Transverse colon (tissue), 3 donors: ENCODE data around the gene FHAD1.

Experiments used
- CTCF ChIP-seq, 5 experiments: fragments of 200-600 bp in 3 of 5; fragments of 450-650 bp in 2 of 5; sonication (generic) in 3 of 5; IDR thresholded peaks; 1 replicate in 2 of 5; 2 replicates in 3 of 5; pipeline ENCODE4 v1.5.1; 2016 to 2017; ENCODE audit warnings: antibody characterized with exemption in 5 of 5, inconsistent platforms in 3 of 5, mild to moderate bottlenecking in 2 of 5, moderate library complexity in 1 of 5
- POLR2A ChIP-seq: fragments of 450-650 bp; IDR thresholded peaks from one replicate; pipeline ENCODE4 v1.6.1; 2016; ENCODE audit warnings: antibody characterized with exemption, mild to moderate bottlenecking, moderate library complexity

- no peak for TF ChIP-seq CTCF (IDR thresholded peaks at IDR 0.05)
- TF ChIP-seq POLR2A: no peak
Measured at GRCh38 chr1:15231714-15232201, 15.3 kb upstream of the FHAD1 start.
